GM12865 (cell line): ENCODE measurements around the gene XCL1.
"Not testable (repeated sequence)": the region's sequence is repeated elsewhere in the genome, so short reads cannot be mapped to it uniquely, and the experiment has no call there.

ENCODE experiments used
- DNase-seq: peaks from one replicate; pipeline ENCODE4 v3.0.0; 2010; ENCODE audit warnings: low read depth
- H3K4me3 ChIP-seq: 2 replicates; pipeline ENCODE4 v1.5.1; 2011; ENCODE audit warnings: mild to moderate bottlenecking, low read depth, low read length, control low read depth
- TF ChIP-seq, protein P1 (sequence below): IDR thresholded peaks from 2 replicates; pipeline ENCODE4 v1.5.1; 2011; ENCODE audit warnings: low read length, control low read depth, low read depth, inconsistent platforms; ENCODE audit not compliant: insufficient read depth; ENCODE audit errors: missing control alignments

The XCL1 gene

DNA sequence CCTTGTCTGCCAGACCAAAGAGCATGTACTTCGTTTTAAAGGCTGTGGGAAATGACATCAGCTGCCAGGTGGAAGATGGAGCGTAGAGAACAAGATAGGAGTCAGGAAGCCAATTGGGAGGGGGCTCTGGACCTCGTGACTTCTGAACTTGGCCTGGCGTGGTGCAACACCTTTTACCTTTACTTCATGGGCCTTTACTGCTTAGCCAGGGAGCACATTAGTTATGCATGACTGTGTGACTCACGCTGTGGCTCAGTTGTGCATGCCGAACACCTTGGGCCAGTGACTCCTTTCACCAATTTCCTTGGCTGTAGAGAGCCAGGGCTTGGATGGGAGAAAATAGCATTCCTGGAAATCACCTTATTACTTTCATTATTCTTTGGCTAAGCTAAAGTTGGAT is 7.2 kb downstream of the XCL1 start:
- no peak for DNase-seq
- no peak overlapping the region for H3K4me3 ChIP-seq
- TF ChIP-seq, protein P1, sequence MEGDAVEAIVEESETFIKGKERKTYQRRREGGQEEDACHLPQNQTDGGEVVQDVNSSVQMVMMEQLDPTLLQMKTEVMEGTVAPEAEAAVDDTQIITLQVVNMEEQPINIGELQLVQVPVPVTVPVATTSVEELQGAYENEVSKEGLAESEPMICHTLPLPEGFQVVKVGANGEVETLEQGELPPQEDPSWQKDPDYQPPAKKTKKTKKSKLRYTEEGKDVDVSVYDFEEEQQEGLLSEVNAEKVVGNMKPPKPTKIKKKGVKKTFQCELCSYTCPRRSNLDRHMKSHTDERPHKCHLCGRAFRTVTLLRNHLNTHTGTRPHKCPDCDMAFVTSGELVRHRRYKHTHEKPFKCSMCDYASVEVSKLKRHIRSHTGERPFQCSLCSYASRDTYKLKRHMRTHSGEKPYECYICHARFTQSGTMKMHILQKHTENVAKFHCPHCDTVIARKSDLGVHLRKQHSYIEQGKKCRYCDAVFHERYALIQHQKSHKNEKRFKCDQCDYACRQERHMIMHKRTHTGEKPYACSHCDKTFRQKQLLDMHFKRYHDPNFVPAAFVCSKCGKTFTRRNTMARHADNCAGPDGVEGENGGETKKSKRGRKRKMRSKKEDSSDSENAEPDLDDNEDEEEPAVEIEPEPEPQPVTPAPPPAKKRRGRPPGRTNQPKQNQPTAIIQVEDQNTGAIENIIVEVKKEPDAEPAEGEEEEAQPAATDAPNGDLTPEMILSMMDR, result no peak

DNA sequence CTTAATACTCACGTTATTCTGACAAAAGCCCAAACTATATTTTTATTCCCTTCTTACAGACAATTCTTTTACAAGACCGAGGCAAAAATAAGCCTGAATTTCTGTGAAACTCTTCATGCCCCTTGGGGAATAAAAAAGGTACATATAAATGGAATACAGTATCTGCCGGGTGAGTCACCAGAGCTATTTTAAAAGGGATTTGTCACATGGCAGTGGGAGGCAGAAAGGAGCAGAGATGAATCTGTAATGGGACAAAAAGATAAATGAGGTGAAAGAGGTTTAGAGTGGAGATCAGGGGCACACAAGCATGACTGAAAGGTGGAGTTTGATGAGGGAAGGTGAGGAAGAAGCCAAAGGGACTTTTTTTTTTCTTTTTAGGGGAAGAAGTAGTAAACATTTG is 8.8 kb downstream of the XCL1 start:
- TF ChIP-seq, protein P1, result no peak
- H3K4me3 ChIP-seq, result no peak overlapping the region
- no peak for DNase-seq

DNA sequence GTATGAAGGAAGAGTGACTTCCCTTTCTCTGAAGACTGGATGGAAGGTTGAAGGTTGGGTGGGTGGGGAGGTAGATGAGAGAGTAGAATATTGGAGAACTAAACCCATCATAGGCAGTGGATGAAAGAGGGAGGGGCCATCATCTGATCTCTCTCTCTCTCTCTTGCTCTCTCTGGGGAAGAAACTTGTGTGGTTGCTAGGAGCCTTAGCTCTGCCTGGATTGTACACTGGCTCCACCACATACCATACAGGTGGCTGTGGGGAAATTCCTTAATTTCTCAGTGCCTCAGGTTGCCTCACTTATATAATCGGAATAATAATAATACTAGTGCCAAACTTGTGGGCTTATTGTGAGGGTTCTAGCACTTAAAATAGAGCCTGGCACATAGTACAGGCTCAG is 9.5 kb downstream of the XCL1 start:
- TF ChIP-seq, protein P1, result no peak
- DNase-seq, result no peak

DNA sequence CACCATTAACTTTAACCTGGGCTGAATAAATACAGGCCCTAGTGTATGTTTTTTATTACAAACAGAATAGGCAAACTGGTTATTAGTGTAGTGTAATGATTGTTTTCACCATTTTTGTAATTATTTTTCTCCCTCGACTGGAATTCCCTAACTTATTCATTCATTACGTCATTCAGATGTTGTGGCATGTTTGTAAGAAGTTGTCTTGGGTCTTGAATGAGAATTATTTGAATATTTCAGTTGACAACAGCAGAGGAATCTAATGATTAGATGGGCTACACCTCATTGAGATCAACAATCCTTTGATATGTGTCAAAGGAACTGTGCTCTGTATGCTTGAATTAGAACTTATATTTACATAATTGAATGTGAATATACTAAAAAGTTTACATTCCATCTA is 12.8 kb downstream of the XCL1 start:
- H3K4me3 ChIP-seq, result no peak overlapping the region
- DNase-seq, result no peak
- TF ChIP-seq, protein P1, result no peak

More for the DNA sequence above, 9.5 kb downstream of the XCL1 start:
- no peak overlapping the region for H3K4me3 ChIP-seq

- no peak for DNase-seq
- no peak overlapping the region for H3K4me3 ChIP-seq
- TF ChIP-seq, protein P1, result no peak
These were observed 14.7 kb downstream of the XCL1 start for GRCh38 chr1:168591066-168591465.

GRCh38 chr1:168591641-168592250 is 15.3 kb downstream of the XCL1 start:
- TF ChIP-seq, protein P1, result no peak
- no peak overlapping the region for H3K4me3 ChIP-seq
- no peak for DNase-seq

- H3K4me3 ChIP-seq, DNase-seq: not testable (repeated sequence)
These were observed 19.0 kb downstream of the XCL1 start for GRCh38 chr1:168595403-168595802.

GRCh38 chr1:168598125-168598524 is 21.7 kb downstream of the XCL1 start:
- H3K4me3 ChIP-seq, result no peak overlapping the region
- no peak for DNase-seq
- TF ChIP-seq, protein P1, result no peak
